HEK293T (cell line): Measurements from ENCODE around the gene SLC7A6OS.

Source experiments
- CTCF ChIA-PET: fragments of 350-600 bp; formaldehyde crosslinking; extraction: SDS; loops from one replicate; lab custom pipeline; 2021; ENCODE audit warnings: antibody characterized with exemption, inconsistent platforms; lab: Yijun Ruan, JAX
- POLR2A ChIA-PET: fragments of 350-600 bp; formaldehyde crosslinking; extraction: SDS; loops from one replicate; lab custom pipeline; 2020; ENCODE audit warnings: antibody characterized with exemption, inconsistent platforms; lab: Yijun Ruan, JAX
- DNase-seq: peaks from one replicate; pipeline ENCODE4 v3.0.0; 2012; ENCODE audit warnings: mixed read lengths; ENCODE audit errors: extremely low spot score
- ARNT ChIP-seq: fragments of 450-650 bp; IDR thresholded peaks from 2 replicates; pipeline ENCODE4 v1.6.1; 2017; ENCODE audit warnings: mild to moderate bottlenecking
- BHLHE40 ChIP-seq: fragments of 450-650 bp; IDR thresholded peaks from 2 replicates; pipeline ENCODE4 v1.6.1; 2016; ENCODE audit warnings: mild to moderate bottlenecking, moderate library complexity, borderline replicate concordance
- CTBP1 ChIP-seq: fragments of 450-650 bp; IDR thresholded peaks from 2 replicates; pipeline ENCODE4 v1.6.1; 2016; ENCODE audit warnings: borderline replicate concordance
- ELF4 ChIP-seq: fragments of 450-650 bp; IDR thresholded peaks from 2 replicates; pipeline ENCODE4 v1.6.1; 2017; ENCODE audit warnings: antibody characterized with exemption
- FOXA1 ChIP-seq: fragments of 450-650 bp; IDR thresholded peaks from 2 replicates; pipeline ENCODE4 v1.6.1; 2016; ENCODE audit warnings: mild to moderate bottlenecking
- FOXK2 ChIP-seq: fragments of 450-650 bp; IDR thresholded peaks from 2 replicates; pipeline ENCODE4 v1.6.1; 2016; ENCODE audit warnings: mild to moderate bottlenecking
- FOXM1 ChIP-seq: fragments of 450-650 bp; IDR thresholded peaks from 2 replicates; pipeline ENCODE4 v1.6.1; 2017; ENCODE audit warnings: mild to moderate bottlenecking, borderline replicate concordance
- HDGF ChIP-seq: fragments of 450-650 bp; IDR thresholded peaks from 2 replicates; pipeline ENCODE4 v1.6.1; 2017; ENCODE audit warnings: antibody characterized with exemption, borderline replicate concordance
- L3MBTL2 ChIP-seq: fragments of 450-650 bp; conservative IDR thresholded peaks from 2 replicates; pipeline ENCODE4 v1.6.1; 2016; ENCODE audit warnings: mild to moderate bottlenecking
- LEF1 ChIP-seq: fragments of 450-650 bp; IDR thresholded peaks from 2 replicates; pipeline ENCODE4 v1.6.1; 2017; ENCODE audit warnings: mild to moderate bottlenecking, borderline replicate concordance
- NFRKB ChIP-seq: fragments of 450-650 bp; IDR thresholded peaks from 2 replicates; pipeline ENCODE4 v1.6.1; 2016; ENCODE audit warnings: mild to moderate bottlenecking, moderate library complexity
- PKNOX1 ChIP-seq: fragments of 450-650 bp; IDR thresholded peaks from 2 replicates; pipeline ENCODE4 v1.6.1; 2016
- SP1 ChIP-seq: fragments of 450-650 bp; IDR thresholded peaks from 2 replicates; pipeline ENCODE4 v1.6.1; 2017
- SUZ12 ChIP-seq: fragments of 450-650 bp; IDR thresholded peaks from 2 replicates; pipeline ENCODE4 v1.6.1; 2016; ENCODE audit warnings: mild to moderate bottlenecking
- TARDBP ChIP-seq: fragments of 450-650 bp; IDR thresholded peaks from 2 replicates; pipeline ENCODE4 v1.6.1; 2016
- ZNF384 ChIP-seq: fragments of 450-650 bp; IDR thresholded peaks from 2 replicates; pipeline ENCODE4 v1.6.1; 2016

SLC7A6OS gene

GRCh38 chr16:68332411-68333121 is 21.8 kb upstream of the SLC7A6OS start:
- ChIA-PET CTCF (interaction anchor here (1.0 kb wide), 1 partner anchor 69 kb away, joined by 4 read pairs; the partner anchor contains the start of gene SLC7A6), POLR2A (interaction anchor here (1.1 kb wide), 1 partner anchor 69 kb away, joined by 3 read pairs; the partner anchor contains the start of gene SLC7A6)
- no peak for TF ChIP-seq HDGF
- TF ChIP-seq SP1, result no peak
- TF ChIP-seq ARNT, result no peak
- no peak for TF ChIP-seq CTBP1
- TF ChIP-seq NFRKB, result no peak
- TF ChIP-seq FOXM1, result no peak
- TF ChIP-seq LEF1, result no peak
- TF ChIP-seq BHLHE40, result no peak
- no peak for DNase-seq

DNA sequence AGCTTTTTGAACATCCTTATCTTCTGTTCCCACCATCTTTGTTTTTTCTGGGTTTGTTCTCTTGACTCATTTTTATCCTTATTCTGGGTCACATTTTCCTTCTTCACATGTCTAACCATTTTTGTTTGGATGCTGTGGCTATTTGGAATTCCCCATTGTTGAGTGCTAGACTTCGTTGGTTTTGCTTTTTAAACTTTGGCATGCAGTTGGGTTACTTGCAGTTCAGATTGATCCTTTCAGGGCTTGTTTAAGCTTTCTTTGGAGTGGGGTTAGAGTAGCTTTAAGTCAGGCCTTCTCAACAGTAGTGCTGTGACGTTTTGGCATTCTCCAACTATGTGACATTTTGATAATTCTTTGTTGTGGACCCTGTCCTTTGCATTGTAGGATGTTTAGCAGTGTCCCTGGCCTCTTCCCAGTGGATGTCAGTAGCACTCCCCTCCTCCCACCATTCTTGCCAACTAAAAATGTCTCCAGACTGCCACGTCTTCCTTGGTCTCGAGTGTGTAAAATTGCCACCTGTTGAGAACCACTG is 21.2 kb upstream of the SLC7A6OS start:
- TF ChIP-seq PKNOX1 (no peak), FOXM1 (no peak), ELF4 (no peak), L3MBTL2 (no peak), FOXA1 (no peak), CTBP1 (no peak), FOXK2 (no peak), ZNF384 (no peak), SP1 (no peak), NFRKB (no peak), ARNT (no peak), HDGF (no peak), TARDBP (no peak), BHLHE40 (no peak)
- ChIA-PET CTCF (interaction anchor here (0.9 to 1.0 kb wide), 2 partner anchors 68 to 70 kb away, joined by 4 to 5 read pairs; partner anchors contain the start of gene SLC7A6), POLR2A (interaction anchor here (1.1 kb wide), 1 partner anchor 68 kb away, joined by 3 read pairs; the partner anchor contains the start of gene SLC7A6)
- DNase-seq, result no peak

GRCh38 chr16:68328860-68329390 is 18.2 kb upstream of the SLC7A6OS start:
- TF ChIP-seq L3MBTL2, result no peak
- TF ChIP-seq HDGF, result no peak
- no peak for TF ChIP-seq FOXA1
- no peak for TF ChIP-seq TARDBP
- TF ChIP-seq SP1, result no peak
- POLR2A ChIA-PET, result interaction anchor here (1.0 to 1.1 kb wide), 2 partner anchors 11 to 65 kb away, joined by 3 to 4 read pairs; partner anchors contain the start of gene SLC7A6
- DNase-seq, result no peak
- CTCF ChIA-PET, result interaction anchor here (0.7 to 3.5 kb wide), 4 partner anchors 18 to 74 kb away, joined by 3 to 28 read pairs (median 10); partner anchors contain the start of genes PRMT7, SLC7A6 and SLC7A6OS

GRCh38 chr16:68328151-68328859 is 17.6 kb upstream of the SLC7A6OS start:
- TF ChIP-seq ZNF384 (peak; percentile 79), TARDBP (no peak)
- peak; percentile 90 for DNase-seq
- ChIA-PET POLR2A (interaction anchor here (1.0 to 4.8 kb wide), 4 partner anchors 12 to 65 kb away, joined by 3 to 31 read pairs (median 6); partner anchors contain the start of genes PRMT7, SLC7A6 and SLC7A6OS), CTCF (interaction anchor here (1.3 to 3.5 kb wide), 4 partner anchors 56 to 73 kb away, joined by 3 to 28 read pairs (median 10); partner anchors contain the start of gene SLC7A6)

DNA sequence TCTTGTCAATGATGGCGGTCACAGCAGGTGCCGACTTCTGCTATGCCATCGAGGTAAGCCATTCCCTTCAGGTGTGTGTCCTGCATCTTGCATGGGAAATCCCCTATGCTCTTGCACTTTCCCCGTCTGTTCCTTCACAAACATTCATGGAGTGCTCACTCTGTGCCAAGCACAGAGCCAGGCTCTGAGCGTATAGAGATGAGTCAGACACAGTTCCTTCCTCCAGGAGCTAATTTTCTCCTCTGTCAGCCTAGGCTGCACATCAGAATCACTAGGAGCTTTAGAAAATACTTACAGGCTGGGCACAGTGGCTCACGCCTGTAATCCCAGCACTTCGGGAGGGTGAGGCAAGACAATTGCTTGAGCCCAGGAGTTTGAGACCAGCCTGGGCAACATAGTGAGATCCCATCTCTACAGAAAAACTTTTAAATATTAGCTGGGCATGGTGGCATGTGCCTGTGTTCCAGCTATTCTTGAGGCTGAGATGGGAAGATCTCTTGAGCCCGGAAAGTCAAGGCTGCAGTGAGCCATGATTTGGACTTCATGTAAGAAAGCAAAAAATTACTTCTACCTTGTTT is 14.1 kb upstream of the SLC7A6OS start:
- TF ChIP-seq TARDBP (no peak), BHLHE40 (no peak), LEF1 (no peak), FOXK2 (no peak), ELF4 (no peak), NFRKB (no peak), SP1 (no peak), FOXM1 (no peak), CTBP1 (no peak), FOXA1 (no peak), ZNF384 (no peak), HDGF (no peak), ARNT (no peak), PKNOX1 (no peak), SUZ12 (no peak), L3MBTL2 (no peak)
- POLR2A ChIA-PET, result interaction anchor here (4.8 kb wide), 1 partner anchor 14 kb away, joined by 31 read pairs; the partner anchor contains the start of genes PRMT7 and SLC7A6OS
- CTCF ChIA-PET, result interaction anchor here (1.9 kb wide), 1 partner anchor 61 kb away, joined by 5 read pairs; the partner anchor contains the start of gene SLC7A6
- no peak for DNase-seq
